Astrocyte (in vitro differentiated cells and primary cell): ENCODE measurements around the gene TMEM200C.

Experiments
- EZH2 ChIP-seq: IDR thresholded peaks from 2 replicates; pipeline ENCODE4 v1.6.1; 2012; ENCODE audit warnings: mild to moderate bottlenecking, low read length, inconsistent platforms; ENCODE audit not compliant: insufficient read depth
- TF ChIP-seq, protein P1 (sequence below): IDR thresholded peaks from 2 replicates; pipeline ENCODE4 v1.5.1; 2011; ENCODE audit warnings: low read depth, mild to moderate bottlenecking, inconsistent platforms, low read length, moderate library complexity; ENCODE audit not compliant: insufficient read depth

GRCh38 chr18:5885361-5885760 is 10.0 kb downstream of the TMEM200C start:
- TF ChIP-seq, protein P1, sequence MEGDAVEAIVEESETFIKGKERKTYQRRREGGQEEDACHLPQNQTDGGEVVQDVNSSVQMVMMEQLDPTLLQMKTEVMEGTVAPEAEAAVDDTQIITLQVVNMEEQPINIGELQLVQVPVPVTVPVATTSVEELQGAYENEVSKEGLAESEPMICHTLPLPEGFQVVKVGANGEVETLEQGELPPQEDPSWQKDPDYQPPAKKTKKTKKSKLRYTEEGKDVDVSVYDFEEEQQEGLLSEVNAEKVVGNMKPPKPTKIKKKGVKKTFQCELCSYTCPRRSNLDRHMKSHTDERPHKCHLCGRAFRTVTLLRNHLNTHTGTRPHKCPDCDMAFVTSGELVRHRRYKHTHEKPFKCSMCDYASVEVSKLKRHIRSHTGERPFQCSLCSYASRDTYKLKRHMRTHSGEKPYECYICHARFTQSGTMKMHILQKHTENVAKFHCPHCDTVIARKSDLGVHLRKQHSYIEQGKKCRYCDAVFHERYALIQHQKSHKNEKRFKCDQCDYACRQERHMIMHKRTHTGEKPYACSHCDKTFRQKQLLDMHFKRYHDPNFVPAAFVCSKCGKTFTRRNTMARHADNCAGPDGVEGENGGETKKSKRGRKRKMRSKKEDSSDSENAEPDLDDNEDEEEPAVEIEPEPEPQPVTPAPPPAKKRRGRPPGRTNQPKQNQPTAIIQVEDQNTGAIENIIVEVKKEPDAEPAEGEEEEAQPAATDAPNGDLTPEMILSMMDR, result no peak
- TF ChIP-seq EZH2, result no peak
